ENCODE measurements around the gene PLEKHA6.

PLEKHA6 gene

GRCh38 chr1:204341380-204341779 lies 18.3 kb downstream of the PLEKHA6 start:
- TF ChIP-seq, protein P1, sequence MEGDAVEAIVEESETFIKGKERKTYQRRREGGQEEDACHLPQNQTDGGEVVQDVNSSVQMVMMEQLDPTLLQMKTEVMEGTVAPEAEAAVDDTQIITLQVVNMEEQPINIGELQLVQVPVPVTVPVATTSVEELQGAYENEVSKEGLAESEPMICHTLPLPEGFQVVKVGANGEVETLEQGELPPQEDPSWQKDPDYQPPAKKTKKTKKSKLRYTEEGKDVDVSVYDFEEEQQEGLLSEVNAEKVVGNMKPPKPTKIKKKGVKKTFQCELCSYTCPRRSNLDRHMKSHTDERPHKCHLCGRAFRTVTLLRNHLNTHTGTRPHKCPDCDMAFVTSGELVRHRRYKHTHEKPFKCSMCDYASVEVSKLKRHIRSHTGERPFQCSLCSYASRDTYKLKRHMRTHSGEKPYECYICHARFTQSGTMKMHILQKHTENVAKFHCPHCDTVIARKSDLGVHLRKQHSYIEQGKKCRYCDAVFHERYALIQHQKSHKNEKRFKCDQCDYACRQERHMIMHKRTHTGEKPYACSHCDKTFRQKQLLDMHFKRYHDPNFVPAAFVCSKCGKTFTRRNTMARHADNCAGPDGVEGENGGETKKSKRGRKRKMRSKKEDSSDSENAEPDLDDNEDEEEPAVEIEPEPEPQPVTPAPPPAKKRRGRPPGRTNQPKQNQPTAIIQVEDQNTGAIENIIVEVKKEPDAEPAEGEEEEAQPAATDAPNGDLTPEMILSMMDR (conservative IDR thresholded peaks at IDR 0.05; ENCODE audit: low read depth, low read length), result no peak
- no peaks in the 10 kb centered on the region for H4K20me1 ChIP-seq (ENCODE audit: insufficient read depth)
- no peaks in the 10 kb centered on the region for H3K79me2 ChIP-seq (ENCODE audit: insufficient read depth, low read depth)
- H3K4me2 ChIP-seq, result no peak overlapping the region
- no peak overlapping the region for H2AFZ ChIP-seq (ENCODE audit: low read depth)
- no peaks in the 10 kb centered on the region for H3K36me3 ChIP-seq (ENCODE audit: insufficient read depth)
- H3K4me1 ChIP-seq (ENCODE audit: low read depth, poor library complexity, severe bottlenecking), result no peaks in the 10 kb centered on the region
- H3K4me3 ChIP-seq (IDR thresholded peaks at IDR 0.05; ENCODE audit: insufficient read depth, low read depth, low read length), result no peak overlapping the region
- no peak overlapping the region for H3K9ac ChIP-seq
- H3K27me3 ChIP-seq (ENCODE audit: insufficient read depth, low read depth), result no peaks in the 10 kb centered on the region; the same call in 1 of the 2 replicates
- no peak overlapping the region for H3K27ac ChIP-seq

- Histone ChIP-seq H2AFZ (ENCODE audit: low read depth) (no peak overlapping the region), H3K36me3 (ENCODE audit: insufficient read depth) (no peaks in the 10 kb centered on the region), H3K4me2 (no peak overlapping the region), H3K4me3 (IDR thresholded peaks at IDR 0.05; ENCODE audit: insufficient read depth, low read depth, low read length) (no peak overlapping the region), H3K27me3 (ENCODE audit: insufficient read depth, low read depth) (no peaks in the 10 kb centered on the region; the same call in 1 of the 2 replicates), H3K27ac (no peak overlapping the region), H3K9ac (no peak overlapping the region), H3K4me1 (ENCODE audit: low read depth, poor library complexity, severe bottlenecking) (no peaks in the 10 kb centered on the region), H3K79me2 (ENCODE audit: insufficient read depth, low read depth) (no peaks in the 10 kb centered on the region), H4K20me1 (ENCODE audit: insufficient read depth) (no peaks in the 10 kb centered on the region)
- TF ChIP-seq, protein P1 (conservative IDR thresholded peaks at IDR 0.05; ENCODE audit: low read depth, low read length), result no peak
Observed at GRCh38 chr1:204340081-204340889, 19.4 kb downstream of the PLEKHA6 start.

DNA sequence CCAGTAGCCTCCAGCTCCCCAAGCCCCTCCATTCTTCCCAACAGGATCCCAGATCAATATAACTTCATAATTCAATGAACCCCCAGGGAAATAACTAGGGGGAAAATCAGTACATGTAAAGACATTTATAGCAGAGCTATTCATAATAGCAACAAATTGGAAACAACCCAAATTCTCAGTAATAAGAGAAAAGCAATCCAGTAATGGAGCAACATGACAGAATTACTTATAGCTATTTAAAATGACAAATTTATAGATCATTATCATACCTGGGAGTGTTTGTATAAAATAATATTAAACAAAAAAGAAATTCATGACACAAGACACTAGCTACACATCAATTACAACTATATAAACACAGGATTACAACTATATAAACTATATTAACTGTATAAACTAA lies 20.2 kb downstream of the PLEKHA6 start:
- Histone ChIP-seq H3K4me3 (IDR thresholded peaks at IDR 0.05; ENCODE audit: insufficient read depth, low read depth, low read length) (no peak overlapping the region), H3K27me3 (ENCODE audit: insufficient read depth, low read depth) (no peaks in the 10 kb centered on the region; the same call in 1 of the 2 replicates), H3K4me1 (ENCODE audit: low read depth, poor library complexity, severe bottlenecking) (no peaks in the 10 kb centered on the region), H3K4me2 (no peak overlapping the region), H3K27ac (no peak overlapping the region), H2AFZ (ENCODE audit: low read depth) (no peak overlapping the region), H3K36me3 (ENCODE audit: insufficient read depth) (no peaks in the 10 kb centered on the region), H3K9ac (no peak overlapping the region), H3K79me2 (ENCODE audit: insufficient read depth, low read depth) (no peaks in the 10 kb centered on the region), H4K20me1 (ENCODE audit: insufficient read depth) (no peaks in the 10 kb centered on the region)
- TF ChIP-seq, protein P1 (conservative IDR thresholded peaks at IDR 0.05; ENCODE audit: low read depth, low read length), result no peak

DNA sequence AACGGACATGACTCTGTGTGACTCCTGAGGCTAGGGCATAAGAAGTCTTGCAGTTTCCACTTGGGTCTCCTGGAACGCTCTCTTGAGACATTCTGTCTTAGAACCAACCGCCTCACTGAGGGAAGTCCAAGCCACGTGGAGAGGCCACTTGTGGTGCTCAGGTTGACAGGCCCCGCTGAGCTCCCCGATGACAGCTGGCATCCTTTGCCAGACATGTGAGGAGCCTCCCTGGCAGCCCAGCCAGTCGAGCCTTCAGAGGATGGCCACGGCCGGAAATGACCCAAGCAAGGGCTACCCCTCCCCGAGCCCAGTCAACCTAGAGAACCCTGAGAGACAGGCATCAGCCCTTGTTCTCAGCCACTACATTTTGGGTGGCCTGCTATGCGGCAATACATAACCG lies 20.7 kb downstream of the PLEKHA6 start:
- no peak overlapping the region for H3K9ac ChIP-seq
- H3K27me3 ChIP-seq (ENCODE audit: insufficient read depth, low read depth), result no peaks in the 10 kb centered on the region; the same call in 1 of the 2 replicates
- H4K20me1 ChIP-seq (ENCODE audit: insufficient read depth), result no peaks in the 10 kb centered on the region
- H3K27ac ChIP-seq, result no peak overlapping the region
- H3K4me1 ChIP-seq (ENCODE audit: low read depth, poor library complexity, severe bottlenecking), result no peaks in the 10 kb centered on the region
- no peak overlapping the region for H2AFZ ChIP-seq (ENCODE audit: low read depth)
- H3K4me2 ChIP-seq, result no peak overlapping the region
- H3K4me3 ChIP-seq (IDR thresholded peaks at IDR 0.05; ENCODE audit: insufficient read depth, low read depth, low read length), result no peak overlapping the region
- TF ChIP-seq, protein P1 (conservative IDR thresholded peaks at IDR 0.05; ENCODE audit: low read depth, low read length), result no peak
- no peaks in the 10 kb centered on the region for H3K36me3 ChIP-seq (ENCODE audit: insufficient read depth)
- no peaks in the 10 kb centered on the region for H3K79me2 ChIP-seq (ENCODE audit: insufficient read depth, low read depth)

Data from KMS-11 (cell line).